ENCODE data around the gene VN1R4.

GRCh38 chr19:53272044-53272443, 4.5 kb upstream of the VN1R4 start:
- TF ChIP-seq CTCF (conservative IDR thresholded peaks at IDR 0.05; ENCODE audit: low read length) (no peak), EZH2phosphoT487 (IDR thresholded peaks at IDR 0.05; ENCODE audit: borderline replicate concordance) (no peak)
